Neuron (in vitro differentiated cells): ENCODE measurements around the gene ERVMER34-1.

ENCODE experiments used
- H2AFZ ChIP-seq: one replicate; pipeline ENCODE4 v1.6.1; 2013; ENCODE audit warnings: low read depth, mild to moderate bottlenecking, inconsistent platforms, low read length, moderate library complexity
- H3K27me3 ChIP-seq: one replicate; pipeline ENCODE4 v1.6.1; 2013; ENCODE audit warnings: low read length; ENCODE audit not compliant: insufficient read depth
- H3K36me3 ChIP-seq: one replicate; pipeline ENCODE4 v1.6.1; 2013; ENCODE audit warnings: low read length; ENCODE audit not compliant: insufficient read depth
- H3K4me1 ChIP-seq: one replicate; pipeline ENCODE4 v1.6.1; 2013; ENCODE audit warnings: low read length; ENCODE audit not compliant: insufficient read depth
- H3K4me3 ChIP-seq: 2 replicates; pipeline ENCODE4 v1.5.1; 2013; ENCODE audit warnings: mild to moderate bottlenecking, low read length, moderate library complexity
- H3K9me3 ChIP-seq: one replicate; pipeline ENCODE4 v1.6.1; 2013; ENCODE audit warnings: low read length

Gene ERVMER34-1

GRCh38 chr4:52750819-52751486, at the start of gene ERVMER34-1:
TSS of gene ERVMER34-1 (minus strand) at chr4:52751425. CDS start at chr4:52745520, 5,905 bp downstream.
- peak within 1 kb of the TSS; percentile 72 for H2AFZ ChIP-seq
- no peaks in the 10 kb centered on the region for H3K4me1 ChIP-seq
- H3K9me3 ChIP-seq: peaks cover 6% of the 10 kb centered on the region
- peak within 1 kb of the TSS; percentile 30 for H3K4me3 ChIP-seq
- H3K36me3 ChIP-seq: no peaks in the 10 kb centered on the region
- H3K27me3 ChIP-seq: peaks cover 24% of the 10 kb centered on the region

DNA sequence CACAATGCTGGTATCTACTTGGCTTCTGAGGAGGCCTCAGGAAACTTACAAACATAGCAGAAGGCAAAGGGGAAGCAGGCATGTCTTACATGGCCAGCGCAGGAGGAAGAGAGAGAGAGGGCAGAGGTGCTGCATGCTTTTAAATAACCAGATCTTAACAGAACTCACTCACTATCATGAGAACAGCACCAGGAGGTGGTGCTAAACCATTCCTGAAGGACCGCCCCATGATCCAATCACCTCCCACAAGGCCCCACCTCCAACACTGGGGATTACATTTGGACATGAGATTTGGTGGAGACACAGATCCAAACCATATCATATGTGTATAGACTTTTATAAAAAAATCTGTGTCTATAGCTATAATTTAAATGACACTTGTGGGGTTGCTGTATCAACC, 48.6 kb upstream of the ERVMER34-1 start:
- no peaks in the 10 kb centered on the region for H3K36me3 ChIP-seq
- H3K4me3 ChIP-seq: no peak overlapping the region
- peaks cover 3% of the 10 kb centered on the region for H3K27me3 ChIP-seq

GRCh38 chr4:52795533-52795932, 44.3 kb upstream of the ERVMER34-1 start:
- H2AFZ ChIP-seq: no peak overlapping the region
- H3K4me1 ChIP-seq: no peaks in the 10 kb centered on the region
- no peaks in the 10 kb centered on the region for H3K9me3 ChIP-seq
- H3K36me3 ChIP-seq: no peaks in the 10 kb centered on the region
- no peaks in the 10 kb centered on the region for H3K27me3 ChIP-seq
- H3K4me3 ChIP-seq: no peak overlapping the region

More for the DNA sequence above, 48.6 kb upstream of the ERVMER34-1 start:
- Histone ChIP-seq H3K9me3 (no peaks in the 10 kb centered on the region), H2AFZ (no peak overlapping the region), H3K4me1 (no peaks in the 10 kb centered on the region)

DNA sequence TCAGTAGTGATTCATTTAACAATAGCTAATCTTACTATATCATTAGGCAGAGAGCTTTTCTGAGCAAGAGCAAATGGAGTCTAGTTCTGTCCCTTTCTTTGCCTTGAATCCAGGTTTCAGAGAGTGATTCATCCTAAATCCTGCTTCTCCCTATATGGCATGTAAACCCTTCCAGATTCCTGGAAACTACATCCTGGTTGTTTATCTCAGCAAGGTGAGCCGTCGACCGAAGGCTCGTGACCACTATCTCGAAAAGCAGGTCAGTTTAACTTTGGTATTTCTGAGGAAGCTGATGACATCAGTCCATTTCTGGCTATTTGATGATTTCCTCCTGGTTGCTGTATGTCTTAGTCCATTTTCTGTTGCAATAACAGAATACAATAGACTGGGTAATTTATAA, 40.7 kb upstream of the ERVMER34-1 start:
- Histone ChIP-seq H3K9me3 (no peaks in the 10 kb centered on the region), H3K27me3 (no peaks in the 10 kb centered on the region), H3K36me3 (no peaks in the 10 kb centered on the region), H2AFZ (no peak overlapping the region), H3K4me1 (no peaks in the 10 kb centered on the region), H3K4me3 (no peak overlapping the region)

GRCh38 chr4:52789774-52790173, 38.5 kb upstream of the ERVMER34-1 start:
- H3K4me1 ChIP-seq: no peaks in the 10 kb centered on the region
- H2AFZ ChIP-seq: no peak overlapping the region
- H3K27me3 ChIP-seq: no peaks in the 10 kb centered on the region
- H3K4me3 ChIP-seq: no peak overlapping the region
- no peaks in the 10 kb centered on the region for H3K9me3 ChIP-seq
- H3K36me3 ChIP-seq: no peaks in the 10 kb centered on the region

DNA sequence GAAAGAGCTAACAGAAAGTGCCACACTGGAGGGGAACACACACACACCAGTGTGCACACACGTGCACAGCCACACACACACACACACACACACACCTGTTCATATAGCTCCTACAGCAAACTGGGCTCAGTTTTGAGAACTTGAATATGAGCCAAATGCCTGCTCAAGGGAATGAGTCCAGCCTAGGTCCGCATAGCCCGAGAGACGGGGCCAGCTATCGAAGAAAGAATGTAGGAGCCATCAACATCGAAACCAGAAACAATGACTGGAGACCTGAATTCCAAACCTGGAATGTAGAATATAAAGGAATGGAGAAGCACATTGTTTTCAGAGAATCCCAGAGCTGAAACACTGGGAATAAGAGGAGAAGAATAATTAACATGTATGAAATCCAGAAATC, 37.6 kb upstream of the ERVMER34-1 start:
- no peaks in the 10 kb centered on the region for H3K9me3 ChIP-seq
- H3K4me1 ChIP-seq: no peaks in the 10 kb centered on the region
- H3K36me3 ChIP-seq: no peaks in the 10 kb centered on the region
- H3K4me3 ChIP-seq: no peak overlapping the region
- H2AFZ ChIP-seq: no peak overlapping the region
- no peaks in the 10 kb centered on the region for H3K27me3 ChIP-seq

DNA sequence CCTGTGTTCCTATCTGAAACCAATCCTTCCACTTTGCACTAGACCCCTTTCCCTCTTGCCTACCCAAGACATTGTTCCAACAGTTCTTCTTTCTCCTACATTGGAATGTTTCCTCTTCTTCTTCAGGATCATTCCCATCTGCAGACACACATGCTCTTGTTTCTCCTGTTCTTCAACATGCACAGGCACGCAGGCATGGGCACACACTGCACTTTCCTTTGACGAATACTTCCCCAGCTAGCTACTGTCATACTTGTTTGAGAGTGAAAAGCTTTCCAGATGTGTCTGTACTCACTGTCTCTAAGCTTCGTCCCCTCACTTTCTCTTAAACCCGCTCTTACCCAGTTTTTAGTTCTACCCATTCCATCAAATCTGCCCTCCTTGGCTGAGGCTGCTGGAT, 31.8 kb upstream of the ERVMER34-1 start:
- no peaks in the 10 kb centered on the region for H3K36me3 ChIP-seq
- H3K4me1 ChIP-seq: no peaks in the 10 kb centered on the region
- no peaks in the 10 kb centered on the region for H3K27me3 ChIP-seq
- no peak overlapping the region for H2AFZ ChIP-seq
- H3K9me3 ChIP-seq: no peaks in the 10 kb centered on the region
- no peak overlapping the region for H3K4me3 ChIP-seq

DNA sequence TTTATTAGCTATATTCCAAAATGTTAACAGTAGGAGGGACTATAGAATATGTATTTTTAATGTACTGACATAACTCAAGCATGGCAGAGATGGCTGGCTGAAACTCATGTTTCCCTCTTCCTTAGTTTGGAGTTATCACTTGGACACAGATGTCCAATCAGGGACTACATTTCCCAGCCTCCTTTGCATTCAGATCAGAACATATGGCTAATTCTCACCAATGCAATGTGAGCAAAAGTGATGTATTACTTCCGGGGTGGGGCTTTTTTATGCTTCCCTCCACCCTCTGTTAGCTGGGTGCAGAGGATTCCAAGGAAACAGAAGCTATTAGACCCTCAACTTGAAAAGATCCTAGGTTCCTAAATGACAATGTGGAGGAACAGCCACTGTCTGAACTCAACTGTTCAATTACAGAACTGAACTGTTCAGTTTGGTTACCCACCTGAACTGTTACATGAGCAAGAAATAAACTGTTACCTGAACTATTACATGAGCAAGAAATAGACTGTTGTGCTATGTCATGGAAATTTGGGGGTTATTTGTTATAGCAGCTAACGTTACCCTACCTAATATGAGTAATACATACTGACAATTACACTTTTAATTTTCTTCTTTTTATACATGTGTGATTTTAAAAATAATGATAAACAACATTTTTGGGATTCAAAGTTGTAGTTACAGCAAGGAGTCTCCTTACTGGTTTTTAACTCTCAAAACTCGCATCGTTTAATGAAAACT, 29.6 kb upstream of the ERVMER34-1 start:
- Histone ChIP-seq H3K36me3 (no peaks in the 10 kb centered on the region), H3K9me3 (no peaks in the 10 kb centered on the region), H3K27me3 (no peaks in the 10 kb centered on the region), H2AFZ (no peak overlapping the region), H3K4me3 (no peak overlapping the region), H3K4me1 (no peaks in the 10 kb centered on the region)

- no peaks in the 10 kb centered on the region for H3K27me3 ChIP-seq
- H3K4me1 ChIP-seq: no peaks in the 10 kb centered on the region
- no peaks in the 10 kb centered on the region for H3K36me3 ChIP-seq
- H3K4me3 ChIP-seq: no peak overlapping the region
- no peak overlapping the region for H2AFZ ChIP-seq
- no peaks in the 10 kb centered on the region for H3K9me3 ChIP-seq
These were observed 29.0 kb upstream of the ERVMER34-1 start for GRCh38 chr4:52780206-52780605.

DNA sequence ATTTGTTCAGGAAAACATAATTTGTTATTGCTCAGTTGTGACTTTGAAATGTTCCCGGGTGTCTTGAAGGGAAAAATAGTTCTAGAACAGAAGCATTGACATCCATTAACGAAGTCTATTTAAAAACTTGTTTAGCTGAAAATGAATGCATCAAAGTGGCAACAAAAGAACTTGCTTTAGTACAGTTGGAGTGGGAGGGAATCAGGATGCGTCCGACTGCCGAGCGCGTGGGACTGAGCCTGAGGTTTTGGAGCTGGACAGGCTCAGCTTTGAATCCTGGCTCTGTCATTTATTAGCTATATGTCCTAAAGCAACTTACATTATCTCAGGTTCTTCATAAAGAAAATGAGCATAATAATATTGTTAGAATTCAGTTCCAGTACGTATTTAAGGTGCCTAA, 9.0 kb upstream of the ERVMER34-1 start:
- H3K4me3 ChIP-seq: no peak overlapping the region
- H3K27me3 ChIP-seq: peaks cover 5% of the 10 kb centered on the region
- no peak overlapping the region for H2AFZ ChIP-seq
- H3K9me3 ChIP-seq: no peaks in the 10 kb centered on the region
- no peaks in the 10 kb centered on the region for H3K4me1 ChIP-seq
- H3K36me3 ChIP-seq: no peaks in the 10 kb centered on the region

DNA sequence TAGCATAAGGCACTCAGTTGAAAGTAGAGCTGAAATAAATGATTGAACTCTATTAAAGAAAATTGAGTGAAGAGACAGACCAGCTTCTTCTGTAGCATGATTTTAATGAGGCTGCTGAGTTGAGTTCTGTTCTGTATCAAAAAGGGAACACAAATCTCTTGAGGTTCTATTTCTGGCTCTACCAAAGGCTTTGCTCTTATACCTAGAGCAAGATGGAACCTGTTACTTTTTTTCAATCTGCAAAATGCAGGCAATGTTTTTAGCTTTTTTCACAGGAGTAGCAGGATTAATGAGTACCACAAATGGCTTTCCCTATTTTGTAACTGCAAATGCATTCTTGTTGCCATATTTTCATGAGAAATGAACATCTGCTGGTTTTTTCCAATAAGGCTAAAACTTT, 4.2 kb upstream of the ERVMER34-1 start:
- Histone ChIP-seq H2AFZ (no peak overlapping the region), H3K9me3 (peaks cover 3% of the 10 kb centered on the region), H3K36me3 (no peaks in the 10 kb centered on the region), H3K4me1 (no peaks in the 10 kb centered on the region), H3K27me3 (peaks cover 27% of the 10 kb centered on the region), H3K4me3 (no peak overlapping the region)

- no peaks in the 10 kb centered on the region for H3K36me3 ChIP-seq
- H3K9me3 ChIP-seq: peaks cover 6% of the 10 kb centered on the region
- peaks cover 29% of the 10 kb centered on the region for H3K27me3 ChIP-seq
- H3K4me3 ChIP-seq: no peak overlapping the region
- no peak overlapping the region for H2AFZ ChIP-seq
- H3K4me1 ChIP-seq: no peaks in the 10 kb centered on the region
These were observed 1.7 kb upstream of the ERVMER34-1 start for GRCh38 chr4:52752936-52753335.

DNA sequence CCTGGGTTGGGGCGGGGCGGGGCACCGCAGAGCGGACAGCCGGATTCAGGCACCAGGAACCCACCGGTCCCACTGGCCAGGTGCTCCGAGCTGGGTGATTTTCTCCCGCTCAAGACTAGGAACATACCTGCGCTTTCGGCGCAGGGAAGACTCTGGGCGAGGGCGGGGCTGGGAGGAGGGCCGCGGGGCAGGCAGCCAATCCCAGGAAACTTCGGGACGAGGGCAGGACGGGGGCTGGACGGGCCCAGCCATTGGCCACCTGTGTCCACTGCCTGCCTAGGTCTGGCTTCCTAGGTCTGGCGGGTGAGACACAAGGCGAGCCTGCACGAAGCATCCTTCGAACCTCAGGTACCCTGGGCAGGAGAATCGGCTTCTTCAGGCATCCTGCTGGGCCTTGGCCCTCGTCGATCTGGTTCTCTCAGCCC, 274 bp upstream of the ERVMER34-1 start:
- Histone ChIP-seq H3K4me1 (no peaks in the 10 kb centered on the region), H3K27me3 (peaks cover 26% of the 10 kb centered on the region), H3K36me3 (no peaks in the 10 kb centered on the region), H3K9me3 (peaks cover 6% of the 10 kb centered on the region), H3K4me3 (peak overlapping the region; percentile 30), H2AFZ (peak overlapping the region; percentile 72)
